Measurements from ENCODE around the gene SNX19.

The SNX19 gene

GRCh38 chr11:130906616-130907015 lies 9.7 kb downstream of the SNX19 start:
- DNase-seq (ENCODE audit: low read depth, low spot score): no peak

- no peak for DNase-seq (ENCODE audit: low read depth, low spot score)
Observed at GRCh38 chr11:130905512-130905911, 10.8 kb downstream of the SNX19 start.

- no peak for DNase-seq (ENCODE audit: low read depth, low spot score)
Observed at GRCh38 chr11:130904380-130904779, 11.9 kb downstream of the SNX19 start.

GRCh38 chr11:130902380-130902779 lies 13.9 kb downstream of the SNX19 start:
- no peak for DNase-seq (ENCODE audit: low read depth, low spot score)

- no peak for DNase-seq (ENCODE audit: low read depth, low spot score)
Observed at GRCh38 chr11:130899106-130899505, 17.2 kb downstream of the SNX19 start.

- DNase-seq (ENCODE audit: low read depth, low spot score): no peak
Observed at GRCh38 chr11:130897262-130898182, 18.8 kb downstream of the SNX19 start.

GRCh38 chr11:130894322-130895025 lies 21.8 kb downstream of the SNX19 start:
- peak; percentile 64 for DNase-seq (ENCODE audit: low read depth, low spot score)

- no peak for DNase-seq (ENCODE audit: low read depth, low spot score)
Observed at GRCh38 chr11:130892861-130893260, 23.4 kb downstream of the SNX19 start.

GRCh38 chr11:130891326-130891725 lies 25.0 kb downstream of the SNX19 start:
- DNase-seq (ENCODE audit: low read depth, low spot score): no peak

- DNase-seq (ENCODE audit: low read depth, low spot score): no peak
Observed at GRCh38 chr11:130890039-130890745, 26.1 kb downstream of the SNX19 start.

- no peak for DNase-seq (ENCODE audit: low read depth, low spot score)
Observed at GRCh38 chr11:130888790-130889189, 27.5 kb downstream of the SNX19 start.

- DNase-seq (ENCODE audit: low read depth, low spot score): no peak
Observed at GRCh38 chr11:130886704-130887103, 29.6 kb downstream of the SNX19 start.

- no peak for DNase-seq (ENCODE audit: low read depth, low spot score)
Observed at GRCh38 chr11:130882138-130882551, 34.1 kb downstream of the SNX19 start.

GRCh38 chr11:130881475-130882137 lies 34.7 kb downstream of the SNX19 start:
- no peak for DNase-seq (ENCODE audit: low read depth, low spot score)

GRCh38 chr11:130879836-130880235 lies 36.4 kb downstream of the SNX19 start:
- no peak for DNase-seq (ENCODE audit: low read depth, low spot score)

- DNase-seq (ENCODE audit: low read depth, low spot score): no peak
Observed at GRCh38 chr11:130876931-130877915, 39.1 kb downstream of the SNX19 start.

- DNase-seq (ENCODE audit: low read depth, low spot score): no peak
Observed at GRCh38 chr11:130876100-130876499, 40.2 kb downstream of the SNX19 start.

- no peak for DNase-seq (ENCODE audit: low read depth, low spot score)
Observed at GRCh38 chr11:130874955-130875531, 41.2 kb downstream of the SNX19 start.

GRCh38 chr11:130874396-130874795 lies 41.9 kb downstream of the SNX19 start:
- no peak for DNase-seq (ENCODE audit: low read depth, low spot score)

- no peak for DNase-seq (ENCODE audit: low read depth, low spot score)
Observed at GRCh38 chr11:130873761-130874160, 42.5 kb downstream of the SNX19 start.

All from brain pericyte (primary cell).